Lower lobe of right lung (tissue), 2 donors: ENCODE results near the gene CFLAR. TPM values are rescaled to one million over a fixed set of nuclear protein-coding genes. Genes with fewer than 3 reads are reported as not detected.

Experiments used
- ATAC-seq, 2 donors: fragments of 200-7000 bp; cut with Tn5 transposase; one replicate each; pipeline ENCODE4 v1.9.1; 2020 to 2022; ENCODE audit warnings: mild to moderate bottlenecking in 2 of 2, moderate library complexity in 2 of 2
- DNase-seq: peaks from one replicate; pipeline ENCODE4 v3.0.0-alpha.2; 2020
- H3K27ac ChIP-seq: fragments of 200-600 bp; one replicate; pipeline ENCODE4 v1.8.0; 2022
- H3K27me3 ChIP-seq: fragments of 200-600 bp; one replicate; pipeline ENCODE4 v1.8.0; 2022; ENCODE audit warnings: low read depth
- H3K36me3 ChIP-seq: fragments of 200-600 bp; one replicate; pipeline ENCODE4 v1.8.0; 2022; ENCODE audit warnings: mild to moderate bottlenecking
- H3K4me1 ChIP-seq: fragments of 200-600 bp; one replicate; pipeline ENCODE4 v1.8.0; 2022
- H3K4me3 ChIP-seq: fragments of 200-600 bp; one replicate; pipeline ENCODE4 v1.8.0; 2022; ENCODE audit warnings: mild to moderate bottlenecking
- H3K9me3 ChIP-seq: fragments of 200-600 bp; one replicate; pipeline ENCODE4 v1.8.0; 2022
- intact Hi-C: fragments of 100-400 bp; cut with DNase I; formaldehyde crosslinking; loops from one replicate; pipeline ENCODE4 v1.11.0; 2022
- total RNA-seq: library from RNA; stranded (reverse); fragmentation: NEBNext Ultra II Directional; extraction: Animal tissue kit (Norgen Biotek cat#: 25700); gene quantifications from one replicate; pipeline ENCODE4 v1.2.1, GENCODE V29; 2021
- TF ChIP-seq, protein P1 (sequence below): fragments of 200-600 bp; IDR thresholded peaks from one replicate; pipeline ENCODE4 v1.8.0; 2022; ENCODE audit warnings: antibody characterized with exemption, mild to moderate bottlenecking
- donor health status: DM: no; HTN: yes; CAD: no; lungs with severe emphysema.

The CFLAR gene
- total RNA-seq, 1 donor from 2014 or later: 345 TPM

DNA sequence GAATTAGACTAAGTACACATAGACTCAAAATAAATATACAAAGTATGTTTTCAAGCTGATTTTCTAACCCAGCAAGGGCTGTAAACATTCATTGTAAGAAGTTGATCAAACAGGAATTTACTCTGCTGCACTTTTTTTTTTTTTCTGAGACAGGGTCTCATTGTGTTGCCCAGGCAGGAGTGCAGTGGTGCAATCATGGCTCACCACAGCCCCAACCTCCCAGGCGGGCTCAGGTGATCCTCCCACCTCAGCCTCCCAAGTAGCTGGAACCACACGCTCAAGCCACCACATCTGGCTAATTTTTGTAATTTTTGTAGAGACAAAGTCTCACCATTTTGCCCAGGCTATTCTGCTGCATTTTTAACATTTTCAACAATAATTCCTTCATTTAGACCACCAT, 8.3 kb upstream of the CFLAR start:
- TF ChIP-seq, protein P1, sequence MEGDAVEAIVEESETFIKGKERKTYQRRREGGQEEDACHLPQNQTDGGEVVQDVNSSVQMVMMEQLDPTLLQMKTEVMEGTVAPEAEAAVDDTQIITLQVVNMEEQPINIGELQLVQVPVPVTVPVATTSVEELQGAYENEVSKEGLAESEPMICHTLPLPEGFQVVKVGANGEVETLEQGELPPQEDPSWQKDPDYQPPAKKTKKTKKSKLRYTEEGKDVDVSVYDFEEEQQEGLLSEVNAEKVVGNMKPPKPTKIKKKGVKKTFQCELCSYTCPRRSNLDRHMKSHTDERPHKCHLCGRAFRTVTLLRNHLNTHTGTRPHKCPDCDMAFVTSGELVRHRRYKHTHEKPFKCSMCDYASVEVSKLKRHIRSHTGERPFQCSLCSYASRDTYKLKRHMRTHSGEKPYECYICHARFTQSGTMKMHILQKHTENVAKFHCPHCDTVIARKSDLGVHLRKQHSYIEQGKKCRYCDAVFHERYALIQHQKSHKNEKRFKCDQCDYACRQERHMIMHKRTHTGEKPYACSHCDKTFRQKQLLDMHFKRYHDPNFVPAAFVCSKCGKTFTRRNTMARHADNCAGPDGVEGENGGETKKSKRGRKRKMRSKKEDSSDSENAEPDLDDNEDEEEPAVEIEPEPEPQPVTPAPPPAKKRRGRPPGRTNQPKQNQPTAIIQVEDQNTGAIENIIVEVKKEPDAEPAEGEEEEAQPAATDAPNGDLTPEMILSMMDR: no peak
- Histone ChIP-seq H3K27me3 (no peaks in the 10 kb centered on the region), H3K4me1 (no peaks in the 10 kb centered on the region), H3K36me3 (no peaks in the 10 kb centered on the region), H3K9me3 (no peaks in the 10 kb centered on the region), H3K27ac (no peak overlapping the region), H3K4me3 (no peak overlapping the region)
- intact Hi-C loops: no loop called here
- DNase-seq: no peak
- no peak for ATAC-seq

DNA sequence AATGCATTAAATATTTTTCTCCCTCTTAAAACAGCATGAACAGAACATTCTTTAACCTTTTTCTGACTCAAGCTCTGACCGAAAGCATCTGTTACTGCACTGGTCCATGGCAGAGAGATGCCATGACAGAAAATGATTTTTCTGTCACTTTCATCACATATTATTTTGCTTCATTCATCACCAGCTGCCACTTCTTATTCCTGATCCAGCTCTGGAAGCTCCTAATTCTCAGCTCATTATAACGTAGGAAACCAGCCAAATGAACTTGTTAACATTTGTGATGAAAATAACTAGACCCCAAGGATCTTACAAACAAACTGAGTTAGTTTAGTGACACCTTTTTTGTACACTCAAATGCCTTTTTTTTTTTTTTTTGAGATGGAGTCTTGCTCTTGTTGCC, 7.6 kb upstream of the CFLAR start:
- no peak overlapping the region for H3K27ac ChIP-seq
- H3K4me1 ChIP-seq: no peaks in the 10 kb centered on the region
- ATAC-seq (no peak), DNase-seq (no peak)
- TF ChIP-seq, protein P1: no peak
- no peaks in the 10 kb centered on the region for H3K27me3 ChIP-seq
- H3K36me3 ChIP-seq: no peaks in the 10 kb centered on the region
- H3K9me3 ChIP-seq: no peaks in the 10 kb centered on the region
- H3K4me3 ChIP-seq: no peak overlapping the region
- intact Hi-C loops: no loop called here

DNA sequence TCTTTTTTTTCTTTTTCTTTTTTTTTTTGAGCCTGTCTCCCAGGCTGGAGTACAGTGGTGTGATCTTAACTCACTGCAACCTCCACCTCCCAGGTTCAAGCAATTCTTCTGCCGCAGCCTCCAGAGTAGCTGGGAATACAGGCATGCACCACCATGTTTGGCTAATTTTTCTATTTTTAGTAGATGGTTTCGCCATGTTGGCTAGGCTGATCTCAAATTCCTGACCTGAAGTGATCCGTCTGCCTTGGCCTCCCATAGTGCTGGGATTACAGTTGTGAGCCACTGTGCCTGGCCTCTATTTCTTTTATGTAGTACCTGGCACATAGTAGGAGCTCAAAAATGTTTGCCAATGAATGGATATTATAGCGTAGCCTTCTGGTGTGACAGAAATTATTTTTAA, 6.8 kb upstream of the CFLAR start:
- ATAC-seq: no peak
- intact Hi-C loops: no loop called here
- Histone ChIP-seq H3K4me1 (peaks cover under 1% of the 10 kb centered on the region), H3K9me3 (no peaks in the 10 kb centered on the region), H3K4me3 (no peak overlapping the region), H3K27me3 (no peaks in the 10 kb centered on the region), H3K27ac (no peak overlapping the region), H3K36me3 (no peaks in the 10 kb centered on the region)
- no peak for DNase-seq
- TF ChIP-seq, protein P1: no peak

DNA sequence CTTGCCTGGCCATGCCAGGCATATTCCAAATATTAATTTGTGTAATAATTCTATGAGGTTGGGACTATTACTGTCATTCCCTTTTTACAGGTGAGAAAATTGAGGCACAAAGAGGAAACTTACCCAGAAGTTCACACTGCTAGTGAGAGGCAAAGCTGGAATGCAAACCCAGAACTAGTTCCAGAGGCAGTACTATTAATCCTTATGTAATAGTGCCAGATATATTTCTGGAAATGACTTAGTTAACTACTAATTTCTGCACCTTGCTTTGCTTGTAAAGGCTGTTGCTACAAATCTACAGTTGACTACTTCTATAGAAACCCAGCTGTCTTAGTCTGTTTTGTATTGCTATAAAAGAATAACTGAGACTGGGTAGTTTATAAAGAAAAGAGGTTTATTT, 5.3 kb upstream of the CFLAR start:
- ATAC-seq (no peak), DNase-seq (no peak)
- TF ChIP-seq, protein P1: no peak
- Histone ChIP-seq H3K4me3 (no peak overlapping the region), H3K4me1 (peaks cover 10% of the 10 kb centered on the region), H3K36me3 (no peaks in the 10 kb centered on the region), H3K27me3 (no peaks in the 10 kb centered on the region), H3K27ac (no peak overlapping the region), H3K9me3 (no peaks in the 10 kb centered on the region)
- intact Hi-C loops: loop anchor here (10.0 kb wide), 1 partner anchor 54 kb away; no protein-coding TSS in a partner anchor

DNA sequence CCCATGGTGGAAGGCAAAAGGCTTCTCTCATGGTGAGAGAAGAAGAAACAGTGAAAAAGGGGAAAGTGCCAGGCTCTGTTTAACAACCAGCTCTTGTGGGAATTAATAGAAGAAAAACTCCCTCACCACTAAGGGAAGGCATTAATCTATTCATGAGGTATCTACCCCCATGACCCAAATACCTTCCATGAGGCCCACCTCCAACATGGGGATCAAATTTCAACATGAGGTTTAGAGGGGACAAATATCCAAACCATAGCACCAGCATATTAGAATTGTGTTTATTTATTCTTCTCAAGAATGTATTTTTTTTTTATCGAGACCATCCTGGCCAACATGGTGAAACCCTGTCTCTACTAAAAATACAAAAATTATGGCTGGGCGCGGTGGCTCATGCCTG, 4.9 kb upstream of the CFLAR start:
- no peak overlapping the region for H3K4me3 ChIP-seq
- intact Hi-C loops: loop anchor here (10.0 kb wide), 1 partner anchor 54 kb away; no protein-coding TSS in a partner anchor
- TF ChIP-seq, protein P1: no peak
- peaks cover 10% of the 10 kb centered on the region for H3K4me1 ChIP-seq
- ATAC-seq (no peak), DNase-seq (no peak)
- H3K9me3 ChIP-seq: no peaks in the 10 kb centered on the region
- H3K27me3 ChIP-seq: no peaks in the 10 kb centered on the region
- no peak overlapping the region for H3K27ac ChIP-seq
- H3K36me3 ChIP-seq: no peaks in the 10 kb centered on the region

DNA sequence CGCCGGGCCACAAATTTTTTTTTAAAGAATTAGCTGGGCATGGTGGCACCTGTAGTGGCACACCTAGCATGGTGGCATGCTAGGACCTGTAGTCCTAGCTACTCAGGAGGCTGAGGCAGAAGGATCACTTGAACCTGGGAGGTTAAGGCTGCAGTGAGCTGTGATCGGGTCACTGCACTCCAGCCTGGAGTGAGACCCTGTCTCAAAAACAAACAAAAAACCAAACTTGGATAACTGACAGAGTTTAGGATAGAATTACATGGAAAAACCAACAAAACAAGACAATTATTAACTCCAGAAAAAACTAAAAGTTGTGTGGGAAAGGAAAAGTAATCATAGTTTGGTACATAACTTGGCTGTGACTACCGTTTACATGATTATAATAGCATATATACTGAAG, 1.6 kb upstream of the CFLAR start:
- H3K36me3 ChIP-seq: no peaks in the 10 kb centered on the region
- intact Hi-C loops: loop anchor here (10.0 kb wide), 1 partner anchor 50 kb away; no protein-coding TSS in a partner anchor
- TF ChIP-seq, protein P1: no peak
- H3K4me3 ChIP-seq: peak overlapping the region; percentile 77
- H3K9me3 ChIP-seq: no peaks in the 10 kb centered on the region
- peaks cover 10% of the 10 kb centered on the region for H3K4me1 ChIP-seq
- H3K27ac ChIP-seq: peak overlapping the region; percentile 100
- no peaks in the 10 kb centered on the region for H3K27me3 ChIP-seq
- no peak for ATAC-seq
- no peak for DNase-seq
